OCI-LY1 (cell line): ENCODE data around the gene PCDHGB5.
"Not testable (repeated sequence)": the region's sequence is repeated elsewhere in the genome, so short reads cannot be mapped to it uniquely, and the experiment has no call there.

Experiments
- CTCF ChIP-seq: fragments of 200-600 bp; sonication (generic), shearing (Covaris generic); IDR thresholded peaks from 2 replicates; pipeline ENCODE4 v1.5.1; 2017; ENCODE audit warnings: mild to moderate bottlenecking, antibody characterized with exemption, low read length, moderate library complexity, mixed read lengths
- EZH2 ChIP-seq: fragments of 200-600 bp; sonication (generic), shearing (Covaris generic); IDR thresholded peaks from 2 replicates; pipeline ENCODE4 v1.8.0; 2017; ENCODE audit warnings: borderline replicate concordance, mixed run types, mild to moderate bottlenecking, antibody characterized with exemption, low read length, moderate library complexity, mixed read lengths

- not testable (repeated sequence) for TF ChIP-seq CTCF, EZH2
These were observed 35.0 kb downstream of the PCDHGB5 start for GRCh38 chr5:141432726-141433125.
